Measurements from ENCODE around the gene RBBP8NL. TPM values are rescaled to one million over a fixed set of nuclear protein-coding genes. Genes with fewer than 3 reads are reported as not detected.
"Not testable (repeated sequence)": the region's sequence is repeated elsewhere in the genome, so short reads cannot be mapped to it uniquely, and the experiment has no call there.

The RBBP8NL gene
- total RNA-seq, 1 donor from 2014 or later = not detected

- DNase-seq = no peak
Measured at GRCh38 chr20:62390317-62391164, 36.8 kb downstream of the RBBP8NL start.

DNA sequence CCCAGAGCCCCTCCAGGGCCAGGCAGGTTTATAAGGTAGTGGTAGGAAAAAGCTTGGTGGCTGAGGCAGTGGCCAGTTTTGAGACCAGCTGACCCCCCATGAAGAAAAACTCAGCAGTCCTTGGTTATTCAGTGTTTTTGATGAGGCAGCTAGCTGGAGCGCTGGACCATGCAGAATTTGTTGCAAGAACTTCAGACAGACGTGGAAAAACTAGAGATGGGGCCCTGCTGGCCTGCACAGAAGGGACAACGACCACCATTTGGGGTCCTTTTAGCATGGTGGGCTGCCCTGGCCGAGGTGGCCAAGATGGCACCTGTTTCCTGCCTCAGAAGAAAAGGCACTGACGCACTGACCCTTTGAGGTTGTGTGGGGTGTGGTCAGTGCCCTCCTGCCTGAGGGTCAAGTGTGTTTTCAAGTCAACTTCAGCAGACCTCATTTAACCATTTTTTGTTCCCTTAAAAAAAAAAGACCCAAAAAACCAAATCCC lies 37.7 kb downstream of the RBBP8NL start:
- no peak for DNase-seq

GRCh38 chr20:62388839-62389600 lies 38.3 kb downstream of the RBBP8NL start:
- DNase-seq = no peak

DNA sequence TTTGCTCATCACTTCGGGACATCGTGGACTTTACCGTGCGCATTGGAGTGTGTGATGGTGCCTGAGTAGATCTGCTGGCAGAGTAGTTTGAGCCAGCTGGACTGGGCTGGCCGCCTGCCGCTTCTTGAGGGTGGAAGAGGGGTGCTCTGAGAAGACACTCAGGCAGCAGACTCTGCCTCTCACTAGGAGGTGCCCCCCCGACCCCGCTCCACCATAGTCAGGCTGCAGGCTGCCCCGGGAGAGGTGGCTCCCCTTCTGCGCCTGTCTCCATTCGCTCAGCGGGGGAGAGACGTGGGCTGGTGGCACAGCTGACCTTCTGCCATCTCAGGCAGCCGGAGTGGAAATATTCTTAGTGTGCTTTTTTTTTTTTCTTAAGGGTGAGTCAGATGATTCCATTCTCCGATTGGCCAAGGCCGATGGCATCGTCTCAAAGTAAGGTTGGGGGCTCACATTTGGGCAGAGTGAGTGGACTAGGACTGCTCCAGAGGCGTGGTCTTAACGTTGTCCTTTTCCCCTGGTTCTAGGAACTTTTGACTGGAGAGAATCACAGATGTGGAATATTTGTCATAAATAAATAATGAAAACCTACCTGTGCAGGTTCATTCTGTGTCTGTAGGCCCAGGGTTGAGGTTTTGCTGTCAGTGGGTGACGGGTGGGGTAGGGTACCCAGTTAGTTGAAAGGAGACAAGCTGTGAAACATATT lies 39.3 kb downstream of the RBBP8NL start:
- no peak for DNase-seq

DNA sequence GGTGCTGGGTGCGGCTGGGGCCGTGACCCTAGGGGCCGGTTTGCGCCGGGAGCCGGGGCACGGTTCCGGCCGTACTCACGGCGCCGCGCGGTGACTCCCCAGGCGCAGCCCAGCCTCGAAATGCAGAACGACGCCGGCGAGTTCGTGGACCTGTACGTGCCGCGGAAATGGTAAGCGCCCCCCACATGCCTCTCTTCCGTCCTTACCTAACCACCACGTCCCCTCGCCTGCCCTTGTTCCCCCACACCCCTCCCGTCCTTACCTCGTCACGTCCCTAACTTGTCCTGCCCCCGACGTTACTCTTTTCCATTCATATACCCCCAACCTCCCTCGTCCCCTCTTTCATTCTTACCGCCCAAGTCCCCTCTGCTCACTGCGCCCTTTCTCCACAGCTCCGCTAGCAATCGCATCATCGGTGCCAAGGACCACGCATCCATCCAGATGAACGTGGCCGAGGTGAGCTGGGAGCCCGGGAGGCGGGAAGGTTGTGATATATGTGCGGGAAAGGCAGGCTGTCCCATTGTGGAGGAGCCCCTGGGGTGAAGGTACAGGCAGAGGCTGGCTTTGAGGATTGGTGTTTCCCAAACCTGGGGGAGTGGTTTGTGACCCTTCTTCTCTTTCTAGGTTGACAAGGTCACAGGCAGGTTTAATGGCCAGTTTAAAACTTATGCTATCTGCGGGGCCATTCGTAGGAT lies 40.0 kb downstream of the RBBP8NL start:
- peak; percentile 14 for DNase-seq

GRCh38 chr20:62386383-62387218 lies 40.7 kb downstream of the RBBP8NL start, which contains the start of gene RPS21:
Gene RPS21 (plus strand): TSS chr20:62387103. CDS start chr20:62387339, 236 bp downstream.
- peak; percentile 96 for DNase-seq

GRCh38 chr20:62382306-62383198 lies 44.8 kb downstream of the RBBP8NL start:
- DNase-seq = peak; percentile 89

- DNase-seq = no peak
Measured at GRCh38 chr20:62381842-62382241, 45.5 kb downstream of the RBBP8NL start.

DNA sequence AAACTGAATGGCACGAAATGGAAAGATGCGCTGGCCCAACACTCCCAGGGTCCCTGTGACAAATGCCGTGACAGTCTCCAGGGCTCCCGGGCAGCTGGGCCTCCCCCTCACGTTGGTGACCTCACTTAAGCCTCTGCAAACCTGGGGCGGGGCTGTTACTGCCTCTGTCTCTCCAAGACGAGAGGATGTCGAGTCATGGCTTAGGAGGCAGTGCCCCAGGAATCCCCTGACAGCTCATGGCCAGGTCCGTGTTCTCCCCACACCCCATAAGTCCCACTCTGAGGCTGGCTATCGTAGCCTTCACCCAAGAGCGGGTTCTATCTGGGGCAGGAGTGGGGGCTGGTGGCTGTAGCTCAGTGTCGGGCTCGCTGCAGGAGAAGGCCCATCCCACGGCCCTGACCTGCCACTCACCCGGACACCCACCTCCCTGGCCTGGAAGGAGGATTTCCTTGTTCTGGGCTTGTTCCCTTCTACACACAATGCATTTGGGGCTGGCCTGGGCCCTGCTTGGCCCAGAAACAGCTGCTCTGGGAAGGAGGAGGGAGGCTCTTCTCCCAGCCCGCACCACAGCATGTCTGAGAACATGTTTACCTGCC lies 46.0 kb downstream of the RBBP8NL start:
- peak; percentile 76 for DNase-seq

DNA sequence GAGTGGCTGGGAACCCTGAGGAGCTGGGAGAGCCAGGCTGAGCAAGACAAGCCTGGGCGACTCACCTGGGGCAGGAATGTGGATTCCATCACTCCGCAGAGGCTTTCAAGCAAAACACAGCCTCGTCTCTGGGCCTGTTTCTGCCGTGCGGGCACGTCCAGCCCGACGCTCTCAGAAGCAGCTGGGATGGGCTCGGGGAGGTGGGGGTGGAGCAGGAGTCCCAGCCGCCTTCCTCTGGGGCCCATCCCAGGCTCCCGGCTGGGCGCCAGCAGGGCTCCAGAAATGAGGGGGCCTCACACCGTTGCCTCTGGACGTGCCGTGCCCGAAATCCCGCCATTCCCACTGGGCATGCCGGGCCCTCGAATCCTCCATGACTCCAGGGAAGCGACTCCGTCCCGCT lies 49.1 kb downstream of the RBBP8NL start:
- no peak for DNase-seq

- no peak for DNase-seq
Measured at GRCh38 chr20:62377615-62378178, 49.6 kb downstream of the RBBP8NL start.

GRCh38 chr20:62377064-62377461 lies 50.3 kb downstream of the RBBP8NL start:
- DNase-seq = no peak

GRCh38 chr20:62376112-62377063 lies 51.0 kb downstream of the RBBP8NL start:
- no peak for DNase-seq

GRCh38 chr20:62374331-62375152 lies 52.8 kb downstream of the RBBP8NL start:
- DNase-seq = no peak

GRCh38 chr20:62373631-62374179 lies 53.6 kb downstream of the RBBP8NL start:
- DNase-seq = not testable (repeated sequence)

DNA sequence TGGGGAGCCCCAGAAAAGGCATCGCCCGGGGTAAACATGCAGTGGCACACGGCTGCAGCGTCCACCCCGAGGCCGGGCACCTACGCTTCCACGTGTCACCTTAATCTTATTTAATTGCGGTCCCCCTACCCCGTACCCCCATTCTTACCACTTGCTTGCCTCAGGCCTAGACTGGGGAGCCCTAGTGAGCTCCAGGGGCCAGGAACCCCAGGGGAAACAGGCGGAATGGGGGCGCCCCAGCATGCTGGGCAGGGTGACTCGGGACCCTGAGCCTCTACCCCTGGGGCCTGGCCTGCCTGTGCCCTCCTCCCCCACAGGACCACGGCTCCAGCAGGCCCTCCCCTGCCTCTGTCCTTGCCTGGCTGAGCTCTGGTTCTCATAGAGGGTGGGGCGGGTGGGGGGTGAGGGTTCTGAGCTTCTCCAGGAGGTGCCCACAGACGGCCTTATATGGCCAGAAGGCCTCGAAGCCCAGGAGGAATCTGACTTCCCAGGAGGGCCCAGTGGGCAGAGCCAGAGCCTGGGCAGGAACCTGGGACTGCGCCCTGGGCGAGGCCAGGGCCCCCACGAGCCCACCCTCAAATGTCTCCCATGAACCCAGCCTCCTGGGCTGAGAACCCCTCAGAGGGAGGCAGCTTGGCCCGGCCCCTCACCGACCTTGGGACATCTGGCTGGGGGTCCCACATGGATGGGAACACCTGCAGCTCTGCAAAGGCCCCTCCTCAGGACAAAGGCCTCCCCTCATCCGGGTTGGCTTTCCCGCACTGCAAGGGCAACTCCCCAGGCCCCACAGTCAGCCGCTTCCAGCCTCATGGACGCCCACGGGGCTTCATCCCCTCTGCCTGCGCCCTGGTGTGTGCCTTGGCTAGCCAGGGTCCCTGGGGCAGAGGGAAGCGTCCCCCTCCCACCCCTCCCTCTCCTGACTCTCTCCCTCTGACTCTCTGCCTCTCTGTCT lies 55.0 kb downstream of the RBBP8NL start:
- DNase-seq = no peak
